EH (cell line): Measurements from ENCODE around the gene PLA2G2A.
"Not testable (repeated sequence)": the region's sequence is repeated elsewhere in the genome, so short reads cannot be mapped to it uniquely, and the experiment has no call there.

Source experiments
- DNase-seq: peaks from one replicate; pipeline ENCODE4 v3.0.0-alpha.2; 2015; ENCODE audit warnings: low read depth

The PLA2G2A gene

GRCh38 chr1:19973616-19974015, 5.8 kb downstream of the PLA2G2A start:
- no peak for DNase-seq

DNA sequence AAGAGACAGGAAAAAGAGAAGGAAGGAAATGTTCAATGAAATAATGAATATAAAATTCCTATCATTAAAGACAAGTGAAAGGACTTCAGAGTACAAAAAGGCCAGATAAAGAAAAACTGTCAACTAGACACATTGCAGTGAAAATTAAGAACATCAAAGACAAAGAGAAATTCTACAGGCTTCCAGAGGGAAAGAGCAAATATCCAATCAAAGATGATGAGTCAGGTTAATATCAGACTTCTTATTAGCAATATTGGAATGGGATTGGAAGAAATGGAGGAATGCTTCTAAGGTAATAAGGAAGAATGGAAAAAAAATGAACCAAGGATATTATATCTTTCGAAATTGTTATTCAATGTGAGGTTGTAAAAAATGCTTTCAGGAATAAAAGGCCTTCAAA, 7.8 kb downstream of the PLA2G2A start:
- no peak for DNase-seq

DNA sequence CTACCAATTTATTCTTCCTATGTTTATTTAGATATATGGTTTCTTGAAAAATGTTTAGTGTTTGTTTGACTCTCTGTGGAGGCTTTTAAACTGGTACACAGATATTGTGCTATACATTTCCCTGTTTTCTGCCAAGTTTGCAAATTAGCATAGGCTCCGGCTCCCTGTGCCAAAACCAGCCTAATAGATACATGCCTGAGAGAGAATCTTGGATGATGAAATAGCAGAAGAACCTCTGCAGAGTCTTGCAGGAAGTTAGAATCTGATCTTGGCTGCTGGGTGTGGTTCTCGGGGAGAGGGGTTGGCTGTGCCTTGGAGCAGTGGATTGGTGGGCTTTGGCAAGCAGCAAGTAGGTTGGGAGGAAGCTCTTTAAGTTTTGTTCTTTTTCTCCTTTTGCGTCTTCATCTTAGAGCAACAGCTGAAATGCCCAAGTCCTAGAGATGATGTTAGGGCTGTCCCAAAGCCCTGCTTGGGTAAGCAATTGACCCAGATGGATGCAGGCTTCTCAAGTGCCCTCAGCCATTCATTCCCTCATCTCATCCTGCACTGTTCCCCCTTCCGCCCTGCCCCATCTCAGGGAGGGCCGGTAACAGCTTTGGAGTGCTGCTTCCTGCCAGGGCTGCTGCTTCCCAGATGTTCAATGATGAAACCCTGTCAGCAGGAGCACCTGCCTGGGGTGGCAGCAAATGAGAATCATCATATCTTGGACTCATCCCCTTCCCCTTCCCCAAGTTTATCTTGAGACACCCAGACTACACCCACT, 9.3 kb downstream of the PLA2G2A start:
- DNase-seq = no peak

DNA sequence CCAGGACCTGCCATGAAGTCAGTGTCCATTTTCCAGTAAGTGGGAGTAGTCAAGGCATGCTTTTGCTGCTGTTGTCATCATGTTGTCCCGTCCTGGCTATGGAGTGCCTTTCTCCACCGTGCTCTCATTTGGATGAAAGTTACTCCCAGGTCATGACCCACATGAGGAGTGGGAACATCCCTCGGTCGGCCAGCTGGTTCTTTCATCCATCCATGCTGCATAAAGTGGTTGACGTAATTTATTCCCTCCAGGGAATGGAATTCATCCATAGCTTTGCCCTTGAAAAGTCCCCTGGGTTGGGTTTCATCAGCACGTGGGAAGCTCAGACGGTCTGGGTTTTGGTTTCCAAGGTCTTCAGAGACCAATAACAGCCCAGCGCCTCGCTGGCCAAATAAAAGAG, 11.6 kb downstream of the PLA2G2A start:
- DNase-seq = no peak

GRCh38 chr1:19964542-19964941, 14.9 kb downstream of the PLA2G2A start:
- no peak for DNase-seq

- DNase-seq = no peak
These were observed 15.8 kb downstream of the PLA2G2A start for GRCh38 chr1:19963636-19964035.

DNA sequence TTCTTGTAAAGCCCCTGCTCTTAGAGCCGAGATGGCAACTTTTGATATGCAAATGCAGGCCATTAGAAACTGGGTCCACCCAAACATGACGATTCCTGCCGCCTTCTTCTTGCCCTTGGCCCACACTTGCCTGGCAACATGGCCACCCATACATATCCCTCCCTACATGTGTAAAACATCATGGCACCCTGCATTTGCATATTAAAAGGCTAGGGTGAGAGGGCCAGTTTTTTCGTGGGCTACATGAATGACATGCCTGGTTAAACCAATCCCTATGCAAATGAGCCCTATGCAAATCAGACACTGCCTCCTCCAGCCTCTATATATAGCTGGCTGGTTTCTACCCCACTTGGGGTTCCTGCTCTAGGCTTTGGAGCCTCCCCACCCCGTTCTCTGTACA, 18.8 kb downstream of the PLA2G2A start:
- DNase-seq = no peak

DNA sequence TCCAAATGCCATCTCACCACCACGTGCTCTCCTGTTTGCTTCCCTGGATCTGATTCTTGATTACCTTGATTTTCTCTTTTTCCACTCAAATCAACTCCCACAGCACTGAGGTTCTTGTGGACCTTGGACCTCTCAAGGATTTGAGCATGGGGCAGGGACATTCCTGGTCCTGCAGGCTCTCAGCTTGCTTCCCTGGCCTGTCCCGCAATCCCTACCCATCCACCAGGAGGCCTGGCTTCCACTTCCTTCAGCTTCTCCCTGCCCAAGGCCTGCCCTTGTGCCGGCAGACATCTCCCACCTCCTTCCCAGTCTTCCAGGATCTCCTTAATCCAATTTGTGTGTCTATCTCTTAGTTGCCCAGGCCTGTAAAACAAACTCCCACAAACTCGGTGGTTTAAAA, 21.6 kb downstream of the PLA2G2A start:
- no peak for DNase-seq

DNA sequence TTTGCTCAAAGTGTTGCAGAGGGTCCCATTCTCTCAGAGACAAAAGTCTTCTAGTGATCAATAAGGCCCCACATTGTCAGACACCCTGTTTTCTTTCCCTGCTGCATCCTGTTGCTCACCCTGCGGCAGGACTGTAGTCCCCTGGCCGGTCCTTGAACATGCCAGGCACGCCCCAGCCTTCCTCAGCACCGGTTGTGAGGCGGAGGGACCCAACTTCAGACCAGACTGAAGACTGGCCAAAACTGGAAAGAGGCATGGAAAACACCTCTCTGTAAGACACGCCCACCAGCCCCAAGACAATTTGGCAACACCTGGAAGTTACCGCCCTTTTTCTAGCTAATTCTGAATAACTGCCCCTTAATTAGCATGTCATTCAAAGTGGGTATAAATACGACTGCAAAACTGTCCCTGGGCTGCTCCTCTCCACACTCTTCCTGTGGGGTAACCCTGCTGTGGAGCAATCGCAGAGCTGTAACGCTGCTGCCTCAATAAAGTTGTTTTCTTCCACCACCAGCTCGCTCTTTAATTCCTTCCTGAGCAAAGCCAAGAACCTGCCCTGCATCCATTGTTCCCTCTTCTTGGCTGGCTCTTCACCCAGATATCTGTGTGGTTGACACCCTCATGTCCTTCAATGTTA, 23.8 kb downstream of the PLA2G2A start:
- DNase-seq = no peak

DNA sequence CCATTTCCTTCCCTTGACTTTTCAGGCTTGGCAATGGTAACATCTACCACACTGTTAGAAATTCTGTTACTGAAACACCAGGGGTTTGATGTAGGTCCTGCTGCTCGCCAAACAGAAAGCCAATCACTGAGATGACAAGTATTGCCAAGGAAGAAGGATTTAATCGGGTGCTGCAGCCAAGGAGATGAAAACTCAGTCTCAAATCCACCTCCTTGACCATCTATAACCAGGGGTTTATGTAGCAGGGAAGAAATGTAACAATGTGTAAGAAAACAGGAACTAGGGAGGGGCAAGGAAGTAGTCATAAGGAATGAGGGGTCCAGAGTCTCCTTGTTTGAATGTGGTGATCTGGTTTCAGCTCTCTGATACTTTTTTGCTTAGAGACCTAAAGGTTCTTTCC, 25.4 kb downstream of the PLA2G2A start:
- no peak for DNase-seq

DNA sequence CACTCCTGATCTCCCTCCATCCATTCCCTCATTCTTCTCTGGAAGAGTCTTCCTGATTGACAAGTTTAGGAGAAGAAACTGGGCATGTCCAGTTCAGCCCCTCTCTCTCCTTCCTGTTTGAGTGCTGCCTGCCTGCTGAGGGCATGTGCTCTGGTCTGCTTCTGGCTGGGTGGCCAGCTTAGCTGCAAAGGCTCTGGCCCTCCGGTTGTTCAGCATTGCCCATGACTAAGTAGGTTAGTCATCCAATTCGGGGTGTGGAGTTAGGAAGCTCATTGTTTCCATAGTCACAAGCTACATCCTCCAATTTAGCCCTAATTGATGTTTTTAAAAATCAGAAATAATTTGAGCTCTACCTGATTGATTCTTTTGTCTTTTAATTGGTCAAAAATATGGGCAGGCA, 30.4 kb downstream of the PLA2G2A start:
- DNase-seq = peak; percentile 79

GRCh38 chr1:19946971-19947370, 32.4 kb downstream of the PLA2G2A start:
- no peak for DNase-seq

DNA sequence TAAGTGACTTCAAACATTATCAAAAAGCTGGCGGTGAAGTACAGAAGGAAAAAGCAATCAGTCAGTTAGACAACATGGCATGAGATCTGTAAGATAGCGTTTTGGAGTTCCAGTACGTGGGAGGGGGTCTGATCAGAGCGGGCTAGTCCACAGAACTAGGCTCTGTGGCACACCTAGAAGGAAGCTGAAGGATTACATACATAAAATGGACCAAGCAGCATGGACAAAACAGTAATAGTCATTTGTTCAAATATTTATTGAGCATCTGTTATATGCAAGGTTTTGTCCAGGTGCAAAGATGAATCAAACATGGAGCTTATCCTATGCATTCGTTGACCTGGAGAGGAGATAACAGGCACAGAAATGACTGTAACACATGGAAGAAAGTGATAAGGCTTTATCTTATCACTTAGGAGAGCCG, 33.1 kb downstream of the PLA2G2A start:
- DNase-seq = no peak

DNA sequence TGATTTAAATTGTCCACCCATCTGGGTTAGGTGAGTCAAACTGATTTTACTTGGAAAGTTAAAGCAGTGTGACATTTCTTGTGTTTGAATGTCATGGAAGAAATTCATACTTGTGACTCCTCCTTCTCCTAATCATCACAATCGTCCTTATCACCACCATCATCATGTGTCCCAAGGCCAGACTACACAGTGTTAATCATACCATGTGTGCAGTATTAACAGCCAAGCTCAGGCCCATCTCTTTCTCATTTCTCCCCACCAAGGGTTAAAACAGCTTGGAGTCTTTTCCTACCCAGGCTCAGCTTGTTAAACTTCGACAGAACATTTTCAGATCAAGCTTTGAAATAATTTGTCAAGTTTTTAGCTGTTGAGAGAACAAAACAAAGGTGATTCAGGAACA, 33.5 kb downstream of the PLA2G2A start:
- DNase-seq = no peak

GRCh38 chr1:19942657-19943056, 36.8 kb downstream of the PLA2G2A start:
- no peak for DNase-seq

- no peak for DNase-seq
These were observed 37.3 kb downstream of the PLA2G2A start for GRCh38 chr1:19942088-19942487.

GRCh38 chr1:19941206-19941568, 38.2 kb downstream of the PLA2G2A start:
- no peak for DNase-seq

- DNase-seq = no peak
These were observed 38.8 kb downstream of the PLA2G2A start for GRCh38 chr1:19940486-19941205.

- peak; percentile 3 for DNase-seq
These were observed 40.9 kb downstream of the PLA2G2A start for GRCh38 chr1:19938472-19938871.

GRCh38 chr1:19936061-19936750, 43.2 kb downstream of the PLA2G2A start:
- no peak for DNase-seq

GRCh38 chr1:19934336-19934735, 45.1 kb downstream of the PLA2G2A start:
- no peak for DNase-seq

DNA sequence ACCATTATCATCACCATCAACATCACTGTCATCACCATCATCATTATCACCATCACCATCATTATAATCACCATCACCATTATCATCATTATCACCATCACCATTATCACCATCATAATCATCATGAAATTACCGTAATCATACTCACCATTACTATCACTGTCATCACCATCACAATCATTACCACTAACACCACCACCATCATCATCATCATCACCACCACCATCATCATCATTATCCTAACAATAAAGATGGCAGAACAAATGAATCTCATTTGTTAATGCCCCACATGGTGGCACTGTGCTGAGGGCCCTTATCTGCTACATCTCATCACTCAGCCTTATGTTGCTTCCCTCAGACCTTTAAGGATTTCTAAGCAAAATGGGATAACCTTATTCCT, 46.6 kb downstream of the PLA2G2A start:
- no peak for DNase-seq

DNA sequence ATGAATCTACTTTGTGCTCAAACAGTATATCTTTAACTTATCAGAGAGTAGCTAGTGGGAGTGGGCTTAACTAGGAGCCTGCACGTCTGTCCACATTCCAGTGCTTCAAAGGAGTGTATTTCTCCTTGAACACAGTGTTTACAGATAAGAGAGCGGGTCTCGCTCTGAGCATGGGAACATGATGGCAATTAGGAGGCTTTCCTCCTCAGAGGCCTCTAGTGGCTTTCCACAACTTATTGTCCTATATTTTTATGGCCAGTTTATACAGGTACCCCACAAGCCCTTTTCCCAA, 52.3 kb downstream of the PLA2G2A start:
- DNase-seq = not testable (repeated sequence)
